Nephron (organoid): ENCODE results near the gene DSCAM.

ENCODE experiments used
- H3K27ac Mint-ChIP-seq, 3 experiments: 2 replicates each; pipeline ENCODE4 v1.8.0; 2020; ENCODE audit warnings: mixed read lengths in 3 of 3, mild to moderate bottlenecking in 2 of 3, moderate library complexity in 1 of 3
- H3K27me3 Mint-ChIP-seq: 2 replicates; pipeline ENCODE4 v1.8.0; 2021; ENCODE audit warnings: low read depth, mild to moderate bottlenecking, moderate library complexity, mixed read lengths
- H3K36me3 Mint-ChIP-seq: 2 replicates; pipeline ENCODE4 v1.8.0; 2020; ENCODE audit warnings: low read depth, mixed read lengths
- H3K4me1 Mint-ChIP-seq: 2 replicates; pipeline ENCODE4 v1.8.0; 2020; ENCODE audit warnings: mixed read lengths
- H3K4me3 Mint-ChIP-seq, 3 experiments: 2 replicates each; pipeline ENCODE4 v1.8.0; 2020; ENCODE audit warnings: mild to moderate bottlenecking in 3 of 3, mixed read lengths in 3 of 3, moderate library complexity in 2 of 3
- H3K9me3 Mint-ChIP-seq: 2 replicates; pipeline ENCODE4 v1.8.0; 2020; ENCODE audit warnings: mixed read lengths
- TF ChIP-seq, protein P1 (sequence below), 3 experiments: fragments of 200-600 bp; sonication (generic); IDR thresholded peaks; one replicate each; pipeline ENCODE4 v1.5.0; 2021; ENCODE audit warnings: antibody characterized with exemption in 3 of 3; ENCODE audit not compliant: unreplicated experiment in 3 of 3

DSCAM gene

GRCh38 chr21:40120940-40121575 lies 725.9 kb downstream of the DSCAM start:
- H3K27ac Mint-ChIP-seq = peak overlapping the region in 2 of 3 experiments; percentile 53 to 70
- H3K9me3 Mint-ChIP-seq = peaks cover 4% of the 10 kb centered on the region
- H3K4me3 Mint-ChIP-seq = no peak overlapping the region
- no peaks in the 10 kb centered on the region for H3K36me3 Mint-ChIP-seq
- peaks cover 3% of the 10 kb centered on the region for H3K4me1 Mint-ChIP-seq
- TF ChIP-seq, protein P1, sequence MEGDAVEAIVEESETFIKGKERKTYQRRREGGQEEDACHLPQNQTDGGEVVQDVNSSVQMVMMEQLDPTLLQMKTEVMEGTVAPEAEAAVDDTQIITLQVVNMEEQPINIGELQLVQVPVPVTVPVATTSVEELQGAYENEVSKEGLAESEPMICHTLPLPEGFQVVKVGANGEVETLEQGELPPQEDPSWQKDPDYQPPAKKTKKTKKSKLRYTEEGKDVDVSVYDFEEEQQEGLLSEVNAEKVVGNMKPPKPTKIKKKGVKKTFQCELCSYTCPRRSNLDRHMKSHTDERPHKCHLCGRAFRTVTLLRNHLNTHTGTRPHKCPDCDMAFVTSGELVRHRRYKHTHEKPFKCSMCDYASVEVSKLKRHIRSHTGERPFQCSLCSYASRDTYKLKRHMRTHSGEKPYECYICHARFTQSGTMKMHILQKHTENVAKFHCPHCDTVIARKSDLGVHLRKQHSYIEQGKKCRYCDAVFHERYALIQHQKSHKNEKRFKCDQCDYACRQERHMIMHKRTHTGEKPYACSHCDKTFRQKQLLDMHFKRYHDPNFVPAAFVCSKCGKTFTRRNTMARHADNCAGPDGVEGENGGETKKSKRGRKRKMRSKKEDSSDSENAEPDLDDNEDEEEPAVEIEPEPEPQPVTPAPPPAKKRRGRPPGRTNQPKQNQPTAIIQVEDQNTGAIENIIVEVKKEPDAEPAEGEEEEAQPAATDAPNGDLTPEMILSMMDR (IDR thresholded peaks at IDR 0.05; ENCODE audit: unreplicated experiment in 3 of 3) = peak; percentile 83 to 96 (median 92)
- peaks cover 8% of the 10 kb centered on the region for H3K27me3 Mint-ChIP-seq

GRCh38 chr21:40118527-40118926 lies 728.4 kb downstream of the DSCAM start:
- peaks cover 3% of the 10 kb centered on the region for H3K4me1 Mint-ChIP-seq

GRCh38 chr21:40117236-40117635 lies 729.7 kb downstream of the DSCAM start:
- H3K27me3 Mint-ChIP-seq = no peaks in the 10 kb centered on the region
- peaks cover 3% of the 10 kb centered on the region for H3K4me1 Mint-ChIP-seq
- H3K36me3 Mint-ChIP-seq = no peaks in the 10 kb centered on the region

More at GRCh38 chr21:40118527-40118926, 728.4 kb downstream of the DSCAM start:
- H3K27ac Mint-ChIP-seq = no peak overlapping the region
- peaks cover 7% of the 10 kb centered on the region for H3K9me3 Mint-ChIP-seq
- H3K27me3 Mint-ChIP-seq = no peaks in the 10 kb centered on the region
- H3K4me3 Mint-ChIP-seq = no peak overlapping the region
- TF ChIP-seq, protein P1 (IDR thresholded peaks at IDR 0.05; ENCODE audit: unreplicated experiment in 3 of 3) = no peak
- H3K36me3 Mint-ChIP-seq = no peaks in the 10 kb centered on the region

GRCh38 chr21:40115775-40116174 lies 731.2 kb downstream of the DSCAM start:
- H3K36me3 Mint-ChIP-seq = no peaks in the 10 kb centered on the region
- no peaks in the 10 kb centered on the region for H3K27me3 Mint-ChIP-seq
- peaks cover 2% of the 10 kb centered on the region for H3K4me1 Mint-ChIP-seq
- TF ChIP-seq, protein P1 (IDR thresholded peaks at IDR 0.05; ENCODE audit: unreplicated experiment in 3 of 3) = no peak
- no peak overlapping the region for H3K27ac Mint-ChIP-seq
- peaks cover 3% of the 10 kb centered on the region for H3K9me3 Mint-ChIP-seq
- no peak overlapping the region for H3K4me3 Mint-ChIP-seq

More at GRCh38 chr21:40117236-40117635, 729.7 kb downstream of the DSCAM start:
- TF ChIP-seq, protein P1 (IDR thresholded peaks at IDR 0.05; ENCODE audit: unreplicated experiment in 3 of 3) = no peak
- Mint-ChIP-seq H3K4me3 (no peak overlapping the region), H3K27ac (no peak overlapping the region), H3K9me3 (peaks cover 3% of the 10 kb centered on the region)

DNA sequence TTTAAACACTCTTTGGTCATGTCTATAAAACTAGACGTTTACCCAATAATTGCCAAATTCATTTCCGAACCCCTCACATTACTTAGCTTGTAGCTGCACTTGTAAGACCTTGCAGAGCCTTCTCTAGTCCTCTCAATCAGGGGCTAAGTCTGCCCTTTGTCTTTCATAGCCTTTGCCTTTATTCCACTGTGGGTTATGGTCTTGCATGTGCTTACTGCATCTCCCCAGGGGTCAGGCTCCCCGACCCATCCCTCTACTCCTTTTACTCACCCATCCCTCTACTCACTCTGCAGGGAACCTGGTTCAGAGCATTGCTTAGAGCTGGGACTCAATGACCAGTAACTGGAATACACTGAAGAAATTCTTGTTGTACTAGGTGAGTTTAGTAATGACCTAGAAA lies 744.3 kb downstream of the DSCAM start:
- Mint-ChIP-seq H3K9me3 (peaks cover 19% of the 10 kb centered on the region), H3K27ac (no peak overlapping the region), H3K4me1 (no peaks in the 10 kb centered on the region), H3K36me3 (no peaks in the 10 kb centered on the region), H3K4me3 (no peak overlapping the region), H3K27me3 (peaks cover 8% of the 10 kb centered on the region)
- TF ChIP-seq, protein P1 (IDR thresholded peaks at IDR 0.05; ENCODE audit: unreplicated experiment in 3 of 3) = no peak

DNA sequence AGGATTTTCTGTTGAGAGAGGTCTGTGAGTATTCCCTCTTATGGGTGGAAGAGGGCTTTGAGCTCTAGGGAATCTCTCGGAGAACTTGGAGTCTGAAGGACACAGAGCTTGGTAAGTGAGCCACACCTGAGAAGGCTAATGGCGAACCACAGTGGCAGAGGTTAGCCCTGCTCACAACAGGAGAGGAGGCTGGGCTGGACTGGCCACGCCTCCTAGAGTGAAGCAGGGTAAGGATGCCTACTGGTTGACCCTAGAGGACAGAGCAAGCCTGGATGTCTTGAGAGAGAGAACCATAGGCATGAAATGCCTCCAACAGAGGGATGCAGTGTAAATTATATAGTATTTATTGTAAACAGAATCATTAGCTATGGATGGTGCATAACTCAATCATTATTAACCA lies 747.1 kb downstream of the DSCAM start:
- Mint-ChIP-seq H3K9me3 (peaks cover 11% of the 10 kb centered on the region), H3K4me1 (no peaks in the 10 kb centered on the region), H3K36me3 (no peaks in the 10 kb centered on the region), H3K4me3 (no peak overlapping the region), H3K27ac (no peak overlapping the region), H3K27me3 (peaks cover 5% of the 10 kb centered on the region)
- TF ChIP-seq, protein P1 (IDR thresholded peaks at IDR 0.05; ENCODE audit: unreplicated experiment in 3 of 3) = no peak
